H9 (cell line): Measurements from ENCODE around the gene INPP5E. TPM values are rescaled to one million over a fixed set of nuclear protein-coding genes. Genes with fewer than 3 reads are reported as not detected.

Source experiments
- DNase-seq: peaks from one replicate; pipeline ENCODE4 v3.0.0-alpha.2; 2017
- H2AFZ ChIP-seq: one replicate; pipeline ENCODE4 v1.6.1; 2013; ENCODE audit warnings: mild to moderate bottlenecking, low read length, control low read depth, moderate library complexity
- H2AK5ac ChIP-seq: 2 replicates; pipeline ENCODE4 v1.6.1; 2013; ENCODE audit warnings: low read length, control low read depth, mixed read lengths; ENCODE audit not compliant: insufficient read length
- H2BK120ac ChIP-seq: one replicate; pipeline ENCODE4 v1.6.1; 2013; ENCODE audit warnings: low read depth, mild to moderate bottlenecking, low read length, control low read depth, inconsistent platforms; ENCODE audit not compliant: poor library complexity, severe bottlenecking
- H2BK12ac ChIP-seq: 2 replicates; pipeline ENCODE4 v1.6.1; 2013; ENCODE audit warnings: low read length, control low read depth, mixed read lengths, low read depth; ENCODE audit not compliant: insufficient read length
- H2BK15ac ChIP-seq: 2 replicates; pipeline ENCODE4 v1.6.1; 2013; ENCODE audit warnings: low read depth, low read length, control low read depth
- H2BK20ac ChIP-seq: one replicate; pipeline ENCODE4 v1.6.1; 2013; ENCODE audit warnings: low read depth, mild to moderate bottlenecking, low read length, control low read depth, inconsistent platforms; ENCODE audit not compliant: poor library complexity, severe bottlenecking
- H2BK5ac ChIP-seq: 2 replicates; pipeline ENCODE4 v1.6.1; 2013; ENCODE audit warnings: low read length, control low read depth, mixed read lengths; ENCODE audit not compliant: insufficient read length
- H3K14ac ChIP-seq: 2 replicates; pipeline ENCODE4 v1.6.1; 2013; ENCODE audit warnings: low read length, control low read depth; ENCODE audit not compliant: insufficient read depth
- H3K18ac ChIP-seq: 2 replicates; pipeline ENCODE4 v1.6.1; 2013; ENCODE audit warnings: low read depth, mild to moderate bottlenecking, mixed read lengths, low read length, control low read depth; ENCODE audit not compliant: insufficient read length
- H3K23ac ChIP-seq: 2 replicates; pipeline ENCODE4 v1.6.1; 2013; ENCODE audit warnings: low read length, control low read depth, mixed read lengths, low read depth; ENCODE audit not compliant: insufficient read length
- H3K23me2 ChIP-seq: 2 replicates; pipeline ENCODE4 v1.6.1; 2013; ENCODE audit warnings: low read depth, mild to moderate bottlenecking, mixed read lengths, low read length, control low read depth; ENCODE audit not compliant: insufficient read length, poor library complexity, severe bottlenecking
- H3K27ac ChIP-seq: 2 replicates; pipeline ENCODE4 v1.5.1; 2013; ENCODE audit warnings: low read length, control low read depth, mixed read lengths, low read depth; ENCODE audit not compliant: insufficient read length
- H3K27me3 ChIP-seq: 2 replicates; pipeline ENCODE4 v1.6.1; 2013; ENCODE audit warnings: low read length, control low read depth, inconsistent platforms; ENCODE audit not compliant: insufficient read depth
- H3K4ac ChIP-seq: 2 replicates; pipeline ENCODE4 v1.6.1; 2013; ENCODE audit warnings: low read depth, mild to moderate bottlenecking, control low read depth, inconsistent platforms, low read length, moderate library complexity
- H3K4me1 ChIP-seq: 2 replicates; pipeline ENCODE4 v1.6.1; 2013; ENCODE audit warnings: low read length, control low read depth, inconsistent platforms; ENCODE audit not compliant: insufficient read depth
- H3K4me2 ChIP-seq: 2 replicates; pipeline ENCODE4 v1.6.1; 2013; ENCODE audit warnings: low read length, control low read depth, mixed read lengths; ENCODE audit not compliant: insufficient read length, insufficient read depth
- H3K56ac ChIP-seq: 2 replicates; pipeline ENCODE4 v1.6.1; 2013; ENCODE audit warnings: low read depth, mild to moderate bottlenecking, mixed read lengths, low read length, control low read depth; ENCODE audit not compliant: insufficient read length
- H3K79me1 ChIP-seq: 2 replicates; pipeline ENCODE4 v1.6.1; 2013; ENCODE audit warnings: low read depth, mild to moderate bottlenecking, moderate library complexity, low read length, control low read depth, inconsistent platforms; ENCODE audit not compliant: insufficient read depth, poor library complexity, severe bottlenecking
- H3K79me2 ChIP-seq: 2 replicates; pipeline ENCODE4 v1.6.1; 2013; ENCODE audit warnings: low read length, control low read depth, inconsistent platforms; ENCODE audit not compliant: insufficient read depth
- H3K9ac ChIP-seq: 2 replicates; pipeline ENCODE4 v1.6.1; 2013; ENCODE audit warnings: low read length, control low read depth, mixed read lengths; ENCODE audit not compliant: insufficient read length; ENCODE audit errors: extremely low read depth
- H3K9me3 ChIP-seq: one replicate; pipeline ENCODE4 v1.6.1; 2013; ENCODE audit warnings: low read depth, low read length, inconsistent platforms; ENCODE audit not compliant: control insufficient read depth
- H3T11ph ChIP-seq: one replicate; pipeline ENCODE4 v1.6.1; 2013; ENCODE audit warnings: mild to moderate bottlenecking, low read length, control low read depth, inconsistent platforms
- H4K20me1 ChIP-seq: one replicate; pipeline ENCODE4 v1.6.1; 2013; ENCODE audit not compliant: control insufficient read depth, insufficient read length, insufficient read depth
- H4K5ac ChIP-seq: 2 replicates; pipeline ENCODE4 v1.6.1; 2013; ENCODE audit warnings: low read depth, mild to moderate bottlenecking, mixed read lengths, low read length, control low read depth; ENCODE audit not compliant: insufficient read length
- H4K8ac ChIP-seq: replicated peaks from 2 replicates; pipeline ENCODE4 v1.6.1; 2013; ENCODE audit warnings: low read length, control low read depth, mixed read lengths, low read depth; ENCODE audit not compliant: insufficient read length
- H4K91ac ChIP-seq: 2 replicates; pipeline ENCODE4 v1.6.1; 2013; ENCODE audit warnings: low read depth, mild to moderate bottlenecking, moderate library complexity, mixed read lengths, low read length, control low read depth; ENCODE audit not compliant: insufficient read length
- H3K27ac Mint-ChIP-seq, 3 experiments: 2 replicates in 2 of 3; 3 replicates in 1 of 3; pipeline ENCODE4 v1.8.0; 2020 to 2021; ENCODE audit warnings: mixed read lengths in 3 of 3, mild to moderate bottlenecking in 1 of 3, moderate library complexity in 1 of 3
- H3K27me3 Mint-ChIP-seq: 2 replicates; pipeline ENCODE4 v1.8.0; 2021; ENCODE audit warnings: low read depth, mild to moderate bottlenecking, moderate library complexity, mixed read lengths
- H3K36me3 Mint-ChIP-seq, 3 experiments: 2 replicates in 2 of 3; 3 replicates in 1 of 3; pipeline ENCODE4 v1.8.0; 2020 to 2021; ENCODE audit warnings: low read depth in 3 of 3, mixed read lengths in 3 of 3; ENCODE audit not compliant: insufficient read depth in 1 of 3
- H3K4me1 Mint-ChIP-seq, 2 experiments: 2 replicates each; pipeline ENCODE4 v1.8.0; 2020; ENCODE audit warnings: mixed read lengths in 2 of 2
- H3K4me3 Mint-ChIP-seq, 2 experiments: 2 replicates in 1 of 2; 3 replicates in 1 of 2; pipeline ENCODE4 v1.8.0; 2020 to 2021; ENCODE audit warnings: mild to moderate bottlenecking in 2 of 2, mixed read lengths in 2 of 2, moderate library complexity in 1 of 2
- H3K9me3 Mint-ChIP-seq, 2 experiments: 2 replicates in 1 of 2; 3 replicates in 1 of 2; pipeline ENCODE4 v1.8.0; 2020; ENCODE audit warnings: mild to moderate bottlenecking in 2 of 2, mixed read lengths in 2 of 2, moderate library complexity in 1 of 2
- CTCF ChIP-seq: fragments of 200-600 bp; sonication (generic); conservative IDR thresholded peaks from 3 replicates; pipeline ENCODE4 v1.8.0; 2021; ENCODE audit warnings: antibody characterized with exemption, mild to moderate bottlenecking
- WGBS: extraction: QIAGEN DNeasy Blood & Tissue Kit; methylation state at CpG from one replicate; pipeline ENCODE4 v1.1.7; 2013; ENCODE audit warnings: missing lambda C conversion rate, low lambda C conversion rate, mixed read lengths; ENCODE audit not compliant: insufficient read length; ENCODE audit errors: extremely low coverage; 5-methylcytosine and 5-hydroxymethylcytosine counted together
- total RNA-seq: library from RNA; stranded (reverse); gene quantifications from 2 replicates; pipeline ENCODE4 v1.2.1, GENCODE V29; 2021

INPP5E gene
- total RNA-seq, 1 experiment from 2014 or later, result 21.0 TPM

- no peak overlapping the region for H3K27ac ChIP-seq
- no peaks in the 10 kb centered on the region for H3K4me1 Mint-ChIP-seq
- no peak overlapping the region for H2BK5ac ChIP-seq
- no peaks in the 10 kb centered on the region for H3K27me3 ChIP-seq
- H3K36me3 Mint-ChIP-seq, result peaks cover 60 to 87% (median 85%) of the 10 kb centered on the region in 3 experiments; a peak in 6 of 7 replicates
- no peak overlapping the region for H3T11ph ChIP-seq
- no peaks in the 10 kb centered on the region for H3K79me1 ChIP-seq
- H3K9me3 ChIP-seq, result no peaks in the 10 kb centered on the region
- H3K56ac ChIP-seq, result no peak overlapping the region
- no peak overlapping the region for H3K14ac ChIP-seq
- H3K4me1 ChIP-seq, result no peaks in the 10 kb centered on the region
- H4K20me1 ChIP-seq, result no peaks in the 10 kb centered on the region
- no peak overlapping the region for H3K4me3 Mint-ChIP-seq
- DNase-seq, result no peak
- H3K4ac ChIP-seq, result no peak overlapping the region
- no peak overlapping the region for H3K27ac Mint-ChIP-seq
- H2AFZ ChIP-seq, result no peak overlapping the region
- H4K91ac ChIP-seq, result no peak overlapping the region
- no peak overlapping the region for H2BK120ac ChIP-seq
- no peak overlapping the region for H3K18ac ChIP-seq
- no peak overlapping the region for H3K4me2 ChIP-seq
- WGBS, result no CpG with 5 or more reads among the region's 14 CpGs
- no peaks in the 10 kb centered on the region for H3K27me3 Mint-ChIP-seq
- H4K8ac ChIP-seq, result no peak overlapping the region
- peaks cover 3% of the 10 kb centered on the region for H3K23me2 ChIP-seq
- H3K79me2 ChIP-seq, result 0 out of 2 replicates have a peak, but pooled peaks cover 2% of the 10 kb centered on the region
- H3K9ac ChIP-seq, result no peak overlapping the region
- no peak for TF ChIP-seq CTCF
- no peak overlapping the region for H3K23ac ChIP-seq
- no peak overlapping the region for H2AK5ac ChIP-seq
- no peaks in the 10 kb centered on the region for H3K9me3 Mint-ChIP-seq
- no peak overlapping the region for H2BK12ac ChIP-seq
- H4K5ac ChIP-seq, result no peak overlapping the region
- no peak overlapping the region for H2BK20ac ChIP-seq
- H2BK15ac ChIP-seq, result no peak overlapping the region
Measured at GRCh38 chr9:136463578-136463977, 23.9 kb upstream of the INPP5E start.
